ENCODE data around the gene TMEM109.

DNA sequence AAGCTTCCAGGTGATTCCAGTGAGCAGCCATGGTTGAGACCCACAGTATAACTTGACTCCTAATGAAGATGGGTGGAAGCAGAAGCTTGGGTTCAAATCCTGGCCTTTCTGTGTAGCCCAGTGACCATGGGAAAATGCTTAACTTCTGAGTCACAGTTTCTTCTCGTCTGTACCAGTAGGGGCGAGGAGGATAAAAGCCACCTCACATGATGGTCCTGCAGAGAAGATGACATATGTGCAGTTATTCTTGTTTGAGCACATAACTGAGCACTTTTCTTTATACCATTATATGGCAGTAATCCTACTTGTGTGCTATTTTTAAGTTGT lies 4.9 kb downstream of the TMEM109 start:
- TF ChIP-seq, protein P1, sequence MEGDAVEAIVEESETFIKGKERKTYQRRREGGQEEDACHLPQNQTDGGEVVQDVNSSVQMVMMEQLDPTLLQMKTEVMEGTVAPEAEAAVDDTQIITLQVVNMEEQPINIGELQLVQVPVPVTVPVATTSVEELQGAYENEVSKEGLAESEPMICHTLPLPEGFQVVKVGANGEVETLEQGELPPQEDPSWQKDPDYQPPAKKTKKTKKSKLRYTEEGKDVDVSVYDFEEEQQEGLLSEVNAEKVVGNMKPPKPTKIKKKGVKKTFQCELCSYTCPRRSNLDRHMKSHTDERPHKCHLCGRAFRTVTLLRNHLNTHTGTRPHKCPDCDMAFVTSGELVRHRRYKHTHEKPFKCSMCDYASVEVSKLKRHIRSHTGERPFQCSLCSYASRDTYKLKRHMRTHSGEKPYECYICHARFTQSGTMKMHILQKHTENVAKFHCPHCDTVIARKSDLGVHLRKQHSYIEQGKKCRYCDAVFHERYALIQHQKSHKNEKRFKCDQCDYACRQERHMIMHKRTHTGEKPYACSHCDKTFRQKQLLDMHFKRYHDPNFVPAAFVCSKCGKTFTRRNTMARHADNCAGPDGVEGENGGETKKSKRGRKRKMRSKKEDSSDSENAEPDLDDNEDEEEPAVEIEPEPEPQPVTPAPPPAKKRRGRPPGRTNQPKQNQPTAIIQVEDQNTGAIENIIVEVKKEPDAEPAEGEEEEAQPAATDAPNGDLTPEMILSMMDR (conservative IDR thresholded peaks at IDR 0.05; ENCODE audit: low read depth, low read length), result no peak
- TF ChIP-seq EZH2 (IDR thresholded peaks at IDR 0.05; ENCODE audit: low read length, unreplicated experiment), result no peak
